ENCODE data around the gene MAPKAPK2.

Gene MAPKAPK2

DNA sequence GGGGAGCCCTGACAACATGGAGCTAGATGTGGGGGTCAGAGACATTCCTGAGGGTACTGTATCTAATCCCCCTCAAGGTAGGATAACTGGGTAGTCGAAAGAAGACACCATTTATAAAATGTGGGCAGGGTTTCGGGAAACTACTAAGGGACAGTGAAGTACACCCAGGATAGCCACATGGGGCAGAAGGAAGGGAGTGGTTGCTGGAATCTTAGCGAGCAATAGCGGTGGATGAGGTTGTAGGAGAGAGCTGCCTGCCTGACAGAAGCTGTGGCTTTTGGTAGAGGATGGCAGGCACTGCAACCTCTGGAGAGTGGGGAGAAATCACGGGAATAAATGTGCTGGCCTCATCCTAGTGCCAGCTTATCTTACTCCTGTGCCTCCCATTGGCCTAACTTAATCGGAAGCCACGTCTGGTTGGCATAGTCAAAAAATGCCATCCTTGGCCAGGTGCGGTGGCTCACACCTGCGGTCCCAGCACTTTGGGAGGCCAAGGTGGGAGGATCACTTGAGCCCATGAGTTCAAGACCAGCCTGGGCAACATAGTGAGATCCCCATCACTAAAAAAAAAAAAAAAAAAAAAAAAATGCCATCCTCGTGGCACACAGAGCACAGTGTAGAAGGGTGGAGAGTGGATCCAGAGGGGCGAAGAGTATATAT, 23.4 kb upstream of the MAPKAPK2 start:
- no peak for DNase-seq

DNA sequence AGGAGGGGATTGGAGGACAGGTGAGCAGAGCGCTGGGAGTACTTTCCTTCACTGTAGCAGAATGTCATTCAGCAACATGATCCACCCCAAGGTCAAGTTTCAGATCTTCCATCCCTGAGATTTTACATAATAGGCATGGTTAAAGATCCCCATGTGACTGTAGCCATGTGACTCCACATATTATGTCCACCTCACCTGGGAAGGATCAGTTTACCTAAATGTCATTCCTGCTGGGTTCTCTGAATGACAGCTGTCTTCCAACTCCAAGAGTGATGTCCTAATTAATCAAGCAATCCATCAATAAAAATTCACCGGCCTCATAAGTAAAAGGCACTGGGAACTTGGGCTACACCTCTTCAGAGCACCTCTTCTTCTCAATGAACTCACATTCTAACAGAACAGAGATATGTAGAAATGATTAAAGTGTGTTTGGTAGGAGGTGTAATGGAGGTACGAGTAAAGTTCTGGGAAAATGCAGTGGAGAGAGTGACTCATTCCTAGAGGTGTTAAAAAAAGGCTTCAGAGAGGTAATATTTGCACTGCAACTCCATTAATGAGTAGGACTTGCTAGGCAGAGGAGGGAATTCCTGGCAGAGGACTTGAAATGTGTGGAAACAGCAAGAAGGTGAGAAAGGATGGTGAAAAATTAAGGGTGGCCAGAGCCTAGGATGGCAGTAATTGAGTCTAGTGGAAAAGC, 22.2 kb upstream of the MAPKAPK2 start:
- no peak for DNase-seq

GRCh38 chr1:206663362-206663761, 21.3 kb upstream of the MAPKAPK2 start:
- no peak for DNase-seq

GRCh38 chr1:206663832-206664652, 20.7 kb upstream of the MAPKAPK2 start:
- DNase-seq = peak; percentile 90

GRCh38 chr1:206664740-206665139, 20.0 kb upstream of the MAPKAPK2 start:
- no peak for DNase-seq

DNA sequence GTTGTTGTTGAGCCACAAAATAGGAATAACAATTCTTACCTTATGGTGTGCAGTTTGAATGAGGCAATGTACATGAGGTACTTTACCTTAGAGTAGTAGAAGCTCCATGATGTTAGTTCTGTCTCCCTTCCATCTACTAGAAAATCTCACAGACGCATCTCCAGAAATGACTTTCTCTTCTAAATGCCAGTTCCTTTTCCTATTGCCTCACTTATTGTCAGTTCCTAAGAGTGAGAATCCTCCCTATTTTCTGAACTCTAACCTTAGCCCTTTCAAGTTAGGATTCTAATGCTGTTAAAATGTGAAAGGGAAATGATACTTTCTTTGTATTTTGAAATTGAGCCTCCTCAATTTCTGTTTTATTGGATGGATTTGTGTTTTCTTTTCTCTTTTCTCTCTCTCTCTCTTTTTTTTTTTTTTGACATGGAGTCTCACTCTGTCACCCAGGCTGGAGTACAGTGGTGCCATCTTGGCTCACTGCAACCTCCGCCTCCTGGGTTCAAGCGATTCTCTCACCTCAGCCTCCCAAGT, 18.6 kb upstream of the MAPKAPK2 start:
- no peak for DNase-seq

- no peak for DNase-seq
These were observed 17.6 kb upstream of the MAPKAPK2 start for GRCh38 chr1:206666954-206667665.

DNA sequence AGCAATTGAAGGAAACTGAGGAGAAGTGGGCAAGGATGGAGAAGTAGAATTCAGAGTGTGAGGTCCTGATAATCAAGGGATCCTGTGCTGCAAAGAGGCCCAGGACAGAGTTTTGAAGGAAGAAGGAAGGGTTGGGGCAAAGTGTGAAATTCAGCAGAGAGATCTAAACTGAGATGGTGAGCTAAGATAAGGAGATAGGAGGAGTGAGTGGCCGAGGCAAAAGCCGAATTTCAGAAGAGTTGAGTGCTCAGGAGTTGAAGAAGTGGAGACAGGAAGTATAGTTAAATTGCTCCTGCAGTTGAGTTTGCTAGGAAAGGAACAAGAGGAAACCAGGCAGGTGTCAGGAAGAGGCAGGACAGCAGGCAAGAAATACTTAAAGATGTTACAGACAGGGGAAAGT, 16.4 kb upstream of the MAPKAPK2 start:
- DNase-seq = no peak

DNA sequence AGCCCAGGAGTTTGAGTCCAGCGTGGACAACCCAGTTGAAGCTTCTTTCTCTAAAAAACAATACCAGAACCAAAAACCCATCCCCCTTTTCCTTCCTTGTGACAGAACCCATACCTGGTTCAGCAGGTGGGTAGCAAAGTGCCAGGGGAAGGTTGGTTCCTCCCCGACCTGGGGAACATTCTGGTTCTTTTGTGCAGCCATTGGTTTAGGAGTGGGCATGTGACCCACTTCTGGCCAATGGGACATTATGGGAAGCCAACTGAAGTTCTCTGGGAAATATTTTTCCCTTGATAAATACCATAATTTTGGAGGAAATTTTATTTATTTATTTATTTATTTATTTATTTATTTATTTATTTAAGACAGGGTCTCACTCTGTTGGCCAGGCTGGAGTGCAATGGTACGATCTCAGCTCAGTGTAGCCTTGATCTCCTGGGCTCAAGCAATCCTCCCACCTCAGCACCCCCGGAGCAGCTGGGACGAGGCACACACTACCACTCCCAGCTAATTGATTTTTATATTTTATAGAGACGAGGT, 15.8 kb upstream of the MAPKAPK2 start:
- DNase-seq = no peak

DNA sequence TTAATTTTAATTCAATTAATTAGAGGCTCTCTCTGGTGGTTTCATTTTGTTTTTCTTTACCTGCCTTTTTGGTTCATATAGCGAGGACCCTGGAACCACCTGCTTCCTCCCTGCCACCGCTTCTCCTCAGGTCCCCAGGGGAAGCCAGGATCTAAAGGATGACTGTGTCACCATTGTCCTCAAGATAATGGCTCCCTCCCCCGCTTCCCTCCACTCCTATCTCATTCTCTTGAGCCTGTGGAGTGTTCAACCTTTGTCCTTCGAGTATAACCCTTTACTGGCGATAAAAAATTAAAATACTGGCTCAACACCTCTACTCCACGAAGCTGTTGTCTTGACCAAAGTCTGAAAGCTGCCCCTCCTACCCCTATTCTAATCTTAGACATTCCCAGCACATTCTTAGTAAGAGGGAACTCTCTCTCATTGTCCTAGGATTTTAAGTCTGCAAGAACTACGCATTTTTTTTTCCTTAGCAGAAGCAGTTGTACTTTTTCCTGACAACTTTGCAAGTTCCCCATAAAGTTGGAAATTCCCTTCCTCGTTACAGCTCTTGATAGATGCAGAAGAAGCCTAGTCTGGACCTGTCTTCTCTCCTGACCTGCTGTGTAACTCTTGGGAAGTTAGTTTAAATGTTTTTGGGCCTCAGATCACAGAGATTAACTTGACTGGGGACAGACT, 12.6 kb upstream of the MAPKAPK2 start:
- no peak for DNase-seq

DNA sequence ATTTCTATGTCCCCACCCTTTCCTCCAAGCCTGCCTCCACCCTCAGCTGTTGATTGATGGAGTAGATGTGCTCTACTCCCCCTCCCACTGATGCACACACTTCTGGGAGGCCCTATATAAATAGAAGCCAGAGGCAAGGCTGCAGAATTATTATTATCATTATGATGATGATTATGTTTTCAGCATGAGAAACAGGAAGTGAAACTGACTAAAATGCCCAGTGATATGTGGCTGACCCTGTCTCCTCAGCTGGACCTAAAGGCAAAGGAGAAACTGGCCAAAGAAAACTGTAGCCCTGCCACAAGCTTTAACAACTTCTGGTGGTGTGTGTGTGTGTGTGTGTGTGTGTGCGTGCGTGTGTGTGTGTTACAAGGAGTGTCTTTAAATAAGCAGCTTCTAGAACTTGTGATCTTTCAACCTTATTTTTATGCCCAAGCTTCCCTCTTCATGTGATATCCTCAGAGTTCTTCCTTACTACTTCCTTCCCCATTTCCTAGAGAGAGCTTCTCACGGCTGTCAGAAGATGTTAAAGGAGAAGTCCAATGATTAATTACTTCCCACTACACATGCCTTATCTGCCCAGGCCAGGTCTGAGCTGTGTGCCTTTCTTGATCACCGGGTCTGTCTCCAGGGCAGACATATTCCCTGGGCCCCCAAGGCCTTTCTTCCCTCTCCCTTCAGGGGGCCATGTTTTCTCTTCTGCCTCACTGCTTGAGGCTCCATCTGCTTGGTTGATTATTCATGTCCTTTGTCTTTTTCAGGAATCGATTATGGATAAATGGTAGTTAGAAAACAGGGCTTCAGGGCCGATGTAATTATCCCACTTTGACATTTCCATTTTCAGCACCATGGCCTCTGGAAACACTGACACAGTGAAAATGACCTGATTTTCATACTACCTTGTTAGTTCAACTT, 11.6 kb upstream of the MAPKAPK2 start:
- DNase-seq = no peak

DNA sequence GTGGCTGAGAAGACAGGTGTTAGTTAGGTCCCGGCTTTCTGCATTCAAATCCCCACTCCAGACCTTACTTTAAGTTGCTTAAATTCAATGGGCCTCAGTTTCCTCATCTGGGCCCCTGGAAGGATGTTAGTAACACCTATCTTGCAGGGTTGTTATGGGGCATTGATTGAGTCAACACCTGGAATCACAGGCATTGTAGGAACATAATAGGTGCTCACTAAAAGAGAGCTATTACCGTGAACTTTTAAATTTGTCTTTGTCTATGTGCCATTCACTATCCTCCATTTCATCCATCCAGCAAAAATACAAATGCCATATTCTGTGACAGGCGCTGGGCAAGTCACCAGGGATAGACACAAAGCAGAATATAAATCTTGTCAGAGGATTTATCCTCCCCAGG, 10.5 kb upstream of the MAPKAPK2 start:
- DNase-seq = no peak

- peak; percentile 46 for DNase-seq
These were observed 9.9 kb upstream of the MAPKAPK2 start for GRCh38 chr1:206674745-206675175.

- no peak for DNase-seq
These were observed 8.2 kb upstream of the MAPKAPK2 start for GRCh38 chr1:206676499-206676898.

DNA sequence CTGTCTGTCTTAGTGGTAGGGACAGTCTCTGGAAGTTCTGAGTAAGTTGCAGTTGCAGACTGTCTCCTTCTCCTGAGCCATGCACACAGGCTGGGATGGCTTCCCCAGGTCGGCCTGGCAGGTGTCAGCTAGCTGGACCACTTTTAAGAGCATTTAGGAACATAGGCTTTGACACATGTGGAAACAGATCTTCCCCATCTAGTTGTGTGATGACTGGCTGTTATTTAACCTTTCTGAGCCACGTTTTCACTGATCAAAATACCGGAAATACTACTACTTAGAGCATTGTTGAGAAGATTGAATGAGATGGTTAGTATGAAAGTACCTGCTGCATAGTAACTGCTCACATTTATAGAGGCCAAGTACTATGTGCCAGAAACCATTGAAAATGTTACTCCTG, 6.2 kb upstream of the MAPKAPK2 start:
- no peak for DNase-seq

GRCh38 chr1:206679738-206680211, 4.9 kb upstream of the MAPKAPK2 start:
- DNase-seq = no peak

- no peak for DNase-seq
These were observed 4.4 kb upstream of the MAPKAPK2 start for GRCh38 chr1:206680279-206680678.

- no peak for DNase-seq
These were observed 3.3 kb upstream of the MAPKAPK2 start for GRCh38 chr1:206681359-206681758.

DNA sequence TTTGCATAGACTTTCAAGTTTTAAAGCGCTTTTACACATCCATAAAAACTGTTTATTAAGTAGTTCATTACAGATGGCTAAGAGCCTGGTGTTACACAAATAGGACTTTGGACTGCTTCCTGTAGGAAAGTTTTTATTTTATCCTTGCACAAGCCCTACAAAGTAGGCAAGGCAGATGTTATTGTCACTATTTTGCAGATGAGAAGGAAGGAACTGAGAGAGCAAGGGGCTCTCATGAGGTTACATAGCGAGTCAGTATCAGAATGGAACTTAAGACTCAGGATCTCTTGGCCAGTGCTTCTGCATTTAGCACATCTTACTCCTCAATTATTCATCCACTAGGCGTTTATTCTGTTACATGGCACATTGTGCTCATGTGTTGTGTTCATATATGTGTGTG, 2.6 kb upstream of the MAPKAPK2 start:
- DNase-seq = no peak

GRCh38 chr1:206683313-206683712, 1.4 kb upstream of the MAPKAPK2 start:
- DNase-seq = no peak

GRCh38 chr1:206684003-206684402, 702 bp upstream of the MAPKAPK2 start:
- no peak for DNase-seq
